Renal cortex interstitium (tissue), 11 donors: ENCODE data around the gene TMEM200A. TPM values are rescaled to one million over a fixed set of nuclear protein-coding genes. Genes with fewer than 3 reads are reported as not detected.

Experiments
- DNase-seq, 11 donors: peaks; one replicate each; pipeline ENCODE4 v3.0.0-alpha.2; 2013; ENCODE audit warnings: low read depth in 9 of 11, low spot score in 4 of 11; ENCODE audit errors: extremely low read depth in 1 of 11
- polyA plus RNA-seq, 3 donors: library from polyadenylated mRNA; unstranded; fragments of 120-200 nt; gene quantifications; one replicate each; pipeline ENCODE4 v1.2.1, GENCODE V29; 2013; ENCODE audit not compliant: insufficient read length in 3 of 3

TMEM200A gene
- polyA plus RNA-seq, 3 donors = 24.3 to 42.3 (median 31.2) TPM

DNA sequence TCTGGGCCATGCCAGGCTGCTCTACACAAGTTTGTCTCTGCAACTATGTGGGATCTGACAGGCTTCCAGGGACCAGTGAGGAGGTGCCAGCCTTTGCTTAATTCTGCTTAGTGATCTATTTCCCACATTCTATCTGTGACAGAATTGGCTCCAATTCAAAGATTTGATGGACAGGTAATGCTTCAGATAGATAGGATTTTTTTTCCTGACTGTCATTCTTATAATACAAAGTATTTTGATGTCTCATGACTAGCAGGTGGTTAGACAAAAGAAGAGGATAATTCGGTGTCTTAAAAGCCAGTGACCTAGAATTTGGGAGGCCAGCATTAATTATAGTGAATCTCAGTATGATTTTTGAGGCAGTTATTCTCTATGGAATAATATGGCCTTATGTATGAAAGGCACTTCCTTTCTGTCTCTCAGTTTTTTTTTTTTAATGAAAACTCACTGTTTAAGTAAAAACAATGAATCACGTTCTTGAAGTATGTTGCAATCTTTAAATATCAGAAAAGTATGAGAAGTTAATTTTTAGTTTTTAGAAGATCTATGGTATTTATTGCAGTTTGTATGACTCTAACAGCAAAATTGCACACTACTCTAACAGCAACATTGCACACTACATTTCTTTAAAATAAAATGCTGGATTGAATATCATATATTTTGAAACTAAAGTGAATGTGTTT is 43.7 kb downstream of the TMEM200A start:
- no peak for DNase-seq

DNA sequence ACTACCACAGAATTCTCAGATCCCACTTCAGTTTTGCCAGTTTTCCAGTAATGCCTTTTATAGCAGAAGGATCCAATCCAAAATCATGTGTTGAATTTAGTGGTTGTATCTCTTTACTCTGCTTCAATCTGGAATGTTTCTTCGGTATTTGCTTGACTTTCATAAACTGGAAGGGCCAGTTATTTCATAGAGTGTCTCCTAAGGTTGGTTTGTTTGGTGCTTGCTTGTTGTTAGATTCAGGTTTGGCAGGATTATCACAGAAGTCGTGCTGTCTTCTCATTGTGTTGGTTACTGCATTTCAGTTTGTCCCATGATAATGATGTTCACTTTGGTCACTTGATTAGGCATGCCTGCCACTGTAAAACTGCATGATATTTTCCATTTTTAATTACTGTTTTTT is 45.7 kb downstream of the TMEM200A start:
- no peak for DNase-seq

DNA sequence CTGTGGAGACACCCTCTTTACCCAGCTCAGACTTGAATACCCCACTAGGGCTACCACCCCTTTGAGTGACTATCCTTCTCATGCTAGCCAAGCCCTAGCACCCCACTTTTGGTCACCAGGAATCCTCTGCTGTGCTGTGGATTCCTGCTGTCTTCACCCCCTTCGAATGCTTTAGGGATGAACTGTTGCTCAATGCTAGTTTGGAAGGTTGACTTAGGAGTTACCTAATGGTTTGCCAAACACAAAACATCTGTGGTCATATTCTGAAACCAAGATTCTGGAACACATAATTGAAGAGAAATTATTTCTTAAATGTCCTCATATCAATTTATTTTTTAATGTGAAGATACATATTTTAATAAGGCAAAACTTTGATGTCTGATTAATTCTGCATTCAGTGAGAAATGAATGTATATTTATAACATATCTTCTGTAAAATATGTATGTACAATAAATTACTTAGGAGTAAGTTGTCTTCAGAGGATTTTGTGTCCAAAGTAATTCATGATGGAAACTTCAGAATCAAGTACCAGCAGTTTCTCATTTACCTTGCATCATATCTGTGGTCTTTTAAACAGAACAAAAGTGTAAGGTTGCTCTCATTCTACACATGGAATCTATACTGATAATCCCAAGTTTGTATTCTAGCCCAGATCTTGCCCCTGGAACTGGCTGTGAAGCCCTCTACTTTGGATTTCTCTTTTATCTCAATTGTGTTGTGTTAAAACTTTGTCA is 46.9 kb downstream of the TMEM200A start:
- no peak for DNase-seq

DNA sequence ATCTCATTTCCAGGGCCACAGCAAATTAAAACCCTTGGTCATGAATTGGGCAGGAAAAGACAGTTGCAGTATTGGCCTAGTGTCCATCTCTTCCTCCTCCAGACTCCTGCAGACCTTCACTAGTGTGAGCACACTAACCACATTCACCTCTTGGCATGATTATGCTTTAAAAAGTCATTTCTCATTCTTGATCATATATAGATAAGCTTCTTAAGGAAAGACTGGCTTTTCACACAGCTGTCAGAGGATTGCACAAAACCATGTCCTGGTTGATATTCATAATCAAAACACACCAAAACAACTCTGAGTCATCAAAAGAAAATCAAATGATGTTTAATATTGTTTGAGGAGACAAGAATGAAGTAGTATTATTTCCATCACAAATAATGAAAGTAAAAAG is 52.1 kb downstream of the TMEM200A start:
- no peak for DNase-seq

DNA sequence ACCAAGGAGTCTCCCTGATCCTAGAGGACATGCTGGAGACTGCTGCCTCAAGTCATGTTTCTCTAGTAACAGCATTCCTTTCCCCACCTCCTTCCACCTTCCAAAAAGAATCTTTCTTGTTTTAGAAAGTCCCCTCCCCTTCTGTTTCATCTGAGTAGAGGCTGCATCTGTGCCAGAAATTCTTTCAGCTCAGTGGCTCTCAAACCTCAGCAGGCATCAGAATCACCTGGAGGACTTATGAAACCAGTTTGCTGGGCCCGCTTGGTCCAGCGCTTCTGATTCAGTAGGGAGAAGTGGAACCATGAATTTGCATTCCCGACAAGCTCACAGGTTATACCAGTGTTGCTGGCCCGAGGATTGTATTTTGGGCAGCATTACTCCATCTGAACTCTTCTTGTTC is 55.1 kb downstream of the TMEM200A start:
- peak in 1 of 11 donors; percentile 17 for DNase-seq

DNA sequence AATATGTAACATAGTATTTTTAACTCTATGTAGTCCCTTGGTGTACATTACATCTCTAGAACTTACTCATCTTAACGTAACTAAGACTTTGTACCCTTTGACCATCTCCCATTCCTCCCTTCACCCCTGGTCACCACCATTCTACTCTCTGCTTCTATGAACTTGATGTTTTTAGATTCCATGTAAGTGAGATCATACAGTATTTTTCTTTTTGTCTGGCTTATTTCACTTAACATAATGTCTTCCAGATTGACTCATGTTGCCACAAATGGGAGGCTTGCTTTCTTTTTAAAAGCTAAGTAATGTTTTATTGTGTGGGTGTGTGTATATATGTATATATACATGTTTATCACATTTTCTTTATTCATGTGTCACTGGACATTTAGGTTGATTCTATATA is 55.8 kb downstream of the TMEM200A start:
- no peak for DNase-seq

DNA sequence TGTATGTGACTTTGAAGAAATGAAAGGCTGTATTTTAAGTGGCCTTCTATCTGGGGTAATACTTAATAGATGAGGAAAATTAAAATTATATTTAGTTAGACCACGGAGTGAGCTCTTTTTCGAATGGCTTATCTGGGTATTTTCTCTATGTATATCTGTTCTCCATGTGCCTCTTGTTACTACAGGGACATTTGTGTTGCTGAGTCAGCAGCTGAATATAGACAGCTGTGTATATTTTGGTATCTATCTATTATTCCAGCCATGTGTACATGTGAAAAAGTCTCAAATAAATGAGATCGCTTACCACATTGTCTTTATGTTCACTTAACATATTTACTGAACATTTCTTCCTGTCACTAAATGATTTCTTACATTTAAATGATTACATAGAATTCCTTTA is 57.2 kb downstream of the TMEM200A start:
- no peak for DNase-seq

DNA sequence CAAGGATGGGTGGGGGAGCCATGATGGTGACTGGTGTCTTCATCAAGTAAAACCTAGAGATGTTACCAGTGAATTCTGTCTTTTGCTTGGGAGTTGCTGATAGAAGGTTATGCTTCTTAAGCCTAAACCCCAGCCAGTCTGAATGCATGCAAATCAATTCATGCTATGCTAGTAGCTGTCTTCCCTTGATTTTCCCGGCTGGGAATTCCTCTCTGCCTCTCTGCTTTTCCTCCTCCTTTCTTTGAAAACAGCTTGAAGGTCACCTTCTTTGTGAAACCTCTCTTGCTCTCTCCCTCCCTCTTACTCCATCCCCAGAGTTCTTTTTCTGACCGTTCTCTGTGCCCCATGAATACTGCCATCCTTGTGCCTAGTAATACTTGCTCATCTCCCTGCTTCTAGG is 58.9 kb downstream of the TMEM200A start:
- no peak for DNase-seq

DNA sequence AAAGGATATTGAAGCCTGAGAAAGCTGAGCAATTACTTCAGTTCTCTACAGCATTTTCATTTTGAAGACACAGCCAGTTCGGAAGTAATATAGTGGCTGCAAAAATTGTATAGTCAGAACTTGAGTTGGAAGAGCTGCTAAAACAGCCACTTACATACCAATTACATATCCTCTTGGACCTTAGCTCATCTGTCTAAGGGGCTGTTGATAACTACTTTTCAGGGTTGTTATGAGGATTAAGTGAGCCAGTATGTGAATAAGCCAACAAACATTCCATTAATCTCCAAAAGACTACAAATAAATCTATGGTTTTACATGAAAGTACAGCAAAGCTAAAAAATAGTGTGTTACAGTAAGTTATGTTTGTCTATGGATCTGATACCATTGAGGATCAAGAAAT is 59.7 kb downstream of the TMEM200A start:
- DNase-seq = no peak

DNA sequence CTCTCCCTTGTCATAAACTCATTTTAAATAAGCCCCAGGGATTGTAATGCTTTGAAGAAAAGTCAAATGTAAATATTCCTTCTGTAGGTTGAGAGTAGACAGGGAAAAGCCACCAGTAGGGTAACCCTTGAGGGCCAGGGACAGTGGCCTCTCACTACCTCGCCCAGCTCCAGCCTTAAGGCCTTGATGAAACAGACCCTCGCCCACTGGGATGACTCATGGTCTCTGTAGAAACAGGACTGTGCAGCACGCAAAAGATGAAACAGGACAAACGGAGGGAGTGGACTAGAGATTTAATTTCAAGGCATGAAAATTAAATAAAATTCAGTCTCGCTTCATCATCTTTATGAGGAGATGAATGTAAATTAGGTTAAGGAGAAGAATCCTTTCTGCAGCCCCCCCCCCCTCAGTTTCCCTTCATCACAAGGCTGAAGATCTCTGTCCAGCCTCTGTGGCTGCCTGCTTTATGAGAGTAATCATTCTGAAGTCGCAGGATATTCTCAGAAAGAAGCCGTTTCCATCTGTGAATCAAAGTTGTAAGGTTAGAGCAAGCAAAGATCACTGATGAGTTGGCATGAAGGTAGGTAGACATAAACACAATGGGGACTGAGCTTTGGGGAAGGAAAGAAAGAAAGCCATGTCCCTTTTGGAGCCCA is 60.4 kb downstream of the TMEM200A start:
- DNase-seq = no peak

DNA sequence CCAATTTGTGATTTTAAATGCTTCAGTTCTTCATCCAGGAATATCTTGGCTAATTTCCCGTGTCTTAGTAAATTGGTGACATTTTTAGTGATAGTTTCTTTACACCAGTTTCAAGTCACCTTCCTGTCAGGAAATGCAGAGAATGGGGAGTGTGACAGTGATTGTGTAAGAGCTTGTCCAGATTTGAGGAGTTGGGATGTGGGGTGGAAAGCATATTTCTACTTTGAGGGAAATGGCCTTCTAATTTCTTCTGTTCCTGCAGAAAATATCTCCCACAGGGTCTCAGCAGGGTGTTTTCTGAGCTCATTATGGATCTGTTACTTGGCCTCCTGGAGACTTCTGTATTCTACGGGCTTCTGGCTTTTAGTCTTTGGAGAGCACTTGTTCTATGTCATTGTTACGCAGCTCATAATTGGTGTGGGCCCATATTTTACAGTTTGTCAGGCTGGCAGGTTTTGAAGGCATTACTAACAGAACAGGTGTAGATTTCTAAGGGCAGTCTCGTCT is 65.6 kb downstream of the TMEM200A start:
- DNase-seq = no peak

DNA sequence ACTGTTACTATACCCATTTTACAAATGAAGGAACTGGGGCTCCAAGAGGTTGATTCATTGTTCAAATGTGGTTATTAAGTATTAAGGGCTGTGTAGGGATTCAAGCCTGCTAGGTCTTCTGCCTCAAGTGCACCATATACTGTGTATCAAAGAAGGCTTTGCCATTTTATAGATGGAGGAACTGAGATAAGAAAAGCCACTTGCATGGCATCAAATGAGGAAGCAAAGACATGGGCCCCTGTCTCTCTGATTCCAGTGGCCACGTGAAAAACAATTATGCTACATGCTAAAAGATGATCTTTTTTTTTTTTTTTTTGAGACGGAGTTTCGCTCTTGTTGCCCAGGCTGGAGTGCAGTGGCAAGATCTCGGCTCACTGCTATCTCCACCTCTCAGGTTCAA is 67.0 kb downstream of the TMEM200A start:
- no peak for DNase-seq

DNA sequence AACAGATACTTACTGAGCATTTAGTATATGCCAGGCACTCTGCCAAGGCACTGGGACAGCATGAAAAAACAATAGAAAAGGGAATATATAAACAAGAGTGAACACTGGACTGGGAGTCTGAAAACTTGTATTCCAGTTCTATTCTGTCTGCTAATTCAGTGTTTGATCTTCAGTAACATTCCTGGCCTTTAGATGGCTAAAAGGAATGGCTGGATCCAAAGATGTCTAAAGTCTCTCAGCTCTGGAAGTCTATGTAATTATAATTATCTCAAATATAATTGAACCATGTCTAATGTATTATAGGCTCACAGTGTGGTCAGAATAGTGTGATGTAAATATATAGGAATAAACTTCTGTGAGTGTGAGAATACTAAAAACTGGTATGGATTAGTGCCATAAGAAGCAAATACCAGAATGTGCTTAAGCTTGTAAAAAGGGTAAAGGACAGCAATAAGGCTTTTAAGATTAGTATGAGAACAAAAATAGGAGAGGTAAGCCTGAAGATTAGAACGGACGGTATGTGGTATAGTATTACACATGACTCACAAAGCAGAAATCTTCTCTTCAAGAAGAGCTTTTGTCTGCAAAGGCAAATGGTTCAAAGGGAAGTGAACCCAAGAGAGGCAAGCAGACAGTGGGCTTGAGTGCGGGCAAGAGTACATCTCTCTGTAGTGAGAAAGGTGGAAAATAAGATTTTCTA is 68.5 kb downstream of the TMEM200A start:
- no peak for DNase-seq

DNA sequence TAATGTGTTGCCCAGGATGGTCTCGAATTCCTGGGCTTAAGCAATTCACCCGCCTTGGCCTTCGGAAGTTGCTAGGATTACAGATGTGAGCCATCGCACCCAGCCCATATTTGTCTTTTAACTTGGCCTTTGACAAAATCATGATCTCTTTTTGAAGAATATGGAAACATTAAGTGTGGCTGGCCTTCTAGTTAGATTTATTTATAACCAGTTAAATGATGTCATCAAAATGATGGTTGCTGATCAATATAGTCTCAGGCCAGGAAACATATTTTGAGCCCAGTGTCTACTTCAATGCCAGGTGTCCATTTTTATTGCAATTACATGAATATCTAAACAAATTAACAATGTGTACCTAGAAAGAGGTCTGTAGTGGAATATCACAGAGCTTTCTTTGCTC is 69.4 kb downstream of the TMEM200A start:
- DNase-seq = no peak

DNA sequence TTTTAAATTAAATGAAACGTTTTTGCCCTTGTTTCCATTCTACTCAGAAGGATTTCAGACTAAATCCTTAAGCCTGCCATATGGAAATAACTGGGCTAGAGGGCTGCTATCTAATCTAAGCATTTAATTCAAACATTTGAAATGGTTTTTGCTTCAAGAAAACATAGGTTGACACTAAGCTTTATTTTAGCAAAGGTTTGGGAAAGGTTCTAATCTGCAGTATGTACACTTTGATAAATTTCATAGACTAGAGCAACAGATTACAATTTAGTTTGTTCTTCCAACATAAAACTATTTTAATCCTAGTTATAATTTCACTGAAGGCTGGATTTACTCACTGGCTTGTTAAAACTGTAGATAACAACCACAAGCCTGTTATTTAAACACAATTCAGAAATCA is 72.1 kb downstream of the TMEM200A start:
- DNase-seq = no peak

DNA sequence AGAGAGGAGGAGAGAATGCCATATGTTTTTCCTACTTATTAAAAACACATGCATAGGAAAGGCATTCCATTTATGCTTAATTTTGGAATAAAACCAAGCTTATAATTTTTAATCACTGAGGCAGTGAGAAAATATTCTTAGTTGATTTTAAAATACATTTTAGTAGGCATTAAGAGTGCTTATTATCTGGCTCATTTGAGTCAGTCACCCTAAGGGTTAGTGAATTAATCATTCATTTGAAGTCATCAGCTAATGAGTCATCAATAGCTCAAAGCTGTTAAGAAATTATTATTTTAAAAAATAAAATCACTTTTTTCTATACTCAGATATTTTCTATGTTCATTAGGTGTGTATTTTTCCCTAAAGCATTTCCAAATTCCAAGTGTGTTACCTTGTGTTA is 81.6 kb downstream of the TMEM200A start:
- DNase-seq = no peak

DNA sequence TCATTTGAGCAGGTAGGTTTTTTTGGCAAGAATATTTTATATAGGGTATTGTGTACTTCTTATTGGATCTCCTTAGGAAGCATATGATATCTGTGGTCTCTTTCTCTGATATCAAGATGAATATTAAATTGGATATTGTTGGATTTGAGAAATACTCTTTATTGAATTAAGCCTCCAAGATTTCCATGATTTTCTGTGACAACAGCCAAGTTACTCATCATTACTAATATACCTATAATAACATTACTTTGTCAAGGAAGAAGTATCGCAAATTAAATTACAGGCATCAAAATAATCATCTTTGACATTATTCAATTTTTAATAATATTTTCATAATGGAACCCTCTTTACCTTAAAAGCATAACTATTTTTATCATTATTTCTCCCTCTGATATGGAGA is 86.5 kb downstream of the TMEM200A start:
- DNase-seq = no peak

DNA sequence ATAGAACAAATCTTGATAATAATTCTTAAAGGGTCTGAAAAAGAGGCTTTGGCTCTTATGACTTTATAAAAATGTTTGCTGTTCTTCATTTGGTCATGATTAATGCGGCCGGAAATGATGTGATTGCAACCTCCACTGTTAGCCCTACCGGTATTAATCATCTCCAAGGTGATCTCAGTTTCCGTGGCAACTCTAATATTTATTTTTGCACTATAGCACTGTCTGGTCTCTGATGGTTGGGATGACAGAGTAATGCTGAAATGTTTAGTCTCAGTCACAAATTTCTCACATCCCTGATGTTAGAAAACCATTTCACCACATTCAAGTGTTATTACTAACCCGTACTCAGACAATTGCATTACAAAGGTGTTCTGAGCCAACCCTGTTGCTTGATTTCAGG is 87.4 kb downstream of the TMEM200A start:
- no peak for DNase-seq

DNA sequence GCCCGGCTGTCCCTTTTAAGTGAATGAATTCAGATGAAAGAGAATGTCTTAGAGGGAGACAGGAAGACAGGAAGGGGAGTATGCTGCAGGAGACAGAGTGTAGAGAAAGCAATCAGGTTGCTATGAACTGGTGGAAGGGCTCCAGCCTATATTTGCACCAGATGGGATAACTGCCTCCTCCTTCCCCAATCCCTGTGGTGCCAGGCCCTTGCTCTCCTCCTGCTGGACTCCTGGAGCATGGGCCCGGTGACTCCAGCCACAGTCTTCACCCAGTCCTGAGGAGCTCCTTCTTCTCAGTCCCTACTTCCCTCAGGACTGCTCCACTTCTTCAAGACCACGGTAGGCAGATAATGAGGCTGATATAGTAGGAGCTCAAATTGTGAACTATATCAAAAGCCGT is 91.8 kb downstream of the TMEM200A start:
- no peak for DNase-seq

DNA sequence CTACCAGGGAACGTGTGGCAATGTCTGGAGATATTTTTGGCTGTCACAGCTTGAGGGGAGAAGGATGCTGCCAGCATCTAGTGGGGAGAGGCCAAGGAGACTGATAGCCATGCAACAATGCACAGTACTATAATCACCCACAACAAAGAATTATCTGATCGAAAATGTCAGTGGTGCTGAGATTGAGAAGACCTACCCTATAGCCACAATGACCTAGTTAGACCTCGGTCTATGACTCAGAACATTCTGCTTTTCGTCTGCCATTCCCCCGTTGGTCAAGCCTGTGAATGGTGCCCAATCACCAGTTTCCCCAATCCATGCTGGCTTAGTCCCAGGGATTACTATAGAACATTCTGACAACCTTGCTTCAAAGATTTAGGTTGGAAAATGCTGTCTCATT is 93.5 kb downstream of the TMEM200A start:
- no peak for DNase-seq
